ENCODE measurements around the gene SLC2A14. TPM values are rescaled to one million over a fixed set of nuclear protein-coding genes. Genes with fewer than 3 reads are reported as not detected.
"Not testable (repeated sequence)": the region's sequence is repeated elsewhere in the genome, so short reads cannot be mapped to it uniquely, and the experiment has no call there.

Gene SLC2A14
- total RNA-seq, 2 donors from 2014 or later, result 3.6 to 8.6 TPM

- H3K27me3 ChIP-seq, result no peaks in the 10 kb centered on the region
- ATAC-seq (no peak), DNase-seq (no peak)
- no peaks in the 10 kb centered on the region for H3K9me3 ChIP-seq
- H3K27ac ChIP-seq, result no peak overlapping the region
- TF ChIP-seq, protein P1, sequence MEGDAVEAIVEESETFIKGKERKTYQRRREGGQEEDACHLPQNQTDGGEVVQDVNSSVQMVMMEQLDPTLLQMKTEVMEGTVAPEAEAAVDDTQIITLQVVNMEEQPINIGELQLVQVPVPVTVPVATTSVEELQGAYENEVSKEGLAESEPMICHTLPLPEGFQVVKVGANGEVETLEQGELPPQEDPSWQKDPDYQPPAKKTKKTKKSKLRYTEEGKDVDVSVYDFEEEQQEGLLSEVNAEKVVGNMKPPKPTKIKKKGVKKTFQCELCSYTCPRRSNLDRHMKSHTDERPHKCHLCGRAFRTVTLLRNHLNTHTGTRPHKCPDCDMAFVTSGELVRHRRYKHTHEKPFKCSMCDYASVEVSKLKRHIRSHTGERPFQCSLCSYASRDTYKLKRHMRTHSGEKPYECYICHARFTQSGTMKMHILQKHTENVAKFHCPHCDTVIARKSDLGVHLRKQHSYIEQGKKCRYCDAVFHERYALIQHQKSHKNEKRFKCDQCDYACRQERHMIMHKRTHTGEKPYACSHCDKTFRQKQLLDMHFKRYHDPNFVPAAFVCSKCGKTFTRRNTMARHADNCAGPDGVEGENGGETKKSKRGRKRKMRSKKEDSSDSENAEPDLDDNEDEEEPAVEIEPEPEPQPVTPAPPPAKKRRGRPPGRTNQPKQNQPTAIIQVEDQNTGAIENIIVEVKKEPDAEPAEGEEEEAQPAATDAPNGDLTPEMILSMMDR (IDR thresholded peaks at IDR 0.05), result no peak
- TF ChIP-seq POLR2A (IDR thresholded peaks at IDR 0.05), result no peak
- intact Hi-C loops (cut with DNase I), result loop anchor here (5.0 kb wide), 1 partner anchor 138 kb away; no protein-coding TSS in a partner anchor
- H3K4me3 ChIP-seq, result no peak overlapping the region
- H3K4me1 ChIP-seq, result no peaks in the 10 kb centered on the region
- WGBS, 2 donors, result 36 to 38% methylated on average over 2 of the region's 2 CpGs
- no peaks in the 10 kb centered on the region for H3K36me3 ChIP-seq (replicated peaks in 1 of 2; ENCODE audit: insufficient read depth in 1 of 2, low read depth in 2 of 2)
These were observed 13.2 kb downstream of the SLC2A14 start for GRCh38 chr12:7859552-7859951.

GRCh38 chr12:7857971-7858370, 14.7 kb downstream of the SLC2A14 start:
- TF ChIP-seq POLR2A (IDR thresholded peaks at IDR 0.05), result no peak
- TF ChIP-seq, protein P1 (IDR thresholded peaks at IDR 0.05), result no peak
- Histone ChIP-seq H3K27me3 (no peaks in the 10 kb centered on the region), H3K4me3 (no peak overlapping the region), H3K36me3 (replicated peaks in 1 of 2; ENCODE audit: insufficient read depth in 1 of 2, low read depth in 2 of 2) (no peaks in the 10 kb centered on the region), H3K4me1 (no peaks in the 10 kb centered on the region), H3K9me3 (no peaks in the 10 kb centered on the region), H3K27ac (no peak overlapping the region)
- intact Hi-C loops (cut with DNase I), result loop anchor here (5.0 kb wide), 1 partner anchor 139 kb away; no protein-coding TSS in a partner anchor
- 81 to 89% methylated on average over 3 of the region's 3 CpGs for WGBS, 2 donors
- ATAC-seq (no peak), DNase-seq (no peak)

DNA sequence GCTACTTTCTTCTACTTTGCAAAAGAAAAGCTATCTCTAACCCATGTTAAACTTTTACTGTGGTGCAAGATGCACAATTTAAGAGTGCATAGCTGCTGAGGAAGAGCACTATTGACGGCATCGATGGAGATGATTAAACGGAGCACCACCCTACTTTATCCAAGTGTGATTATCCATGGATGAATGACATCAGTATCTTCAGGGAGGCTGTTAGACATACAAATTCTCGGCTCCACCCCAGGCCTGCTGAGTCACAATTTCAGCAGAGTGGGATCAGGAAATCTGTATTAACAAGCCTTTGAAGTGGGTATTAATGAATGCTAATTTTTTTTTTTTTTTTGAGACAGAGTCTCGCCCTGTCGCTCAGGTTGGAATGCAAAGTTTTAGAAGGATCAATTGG, 16.2 kb downstream of the SLC2A14 start:
- no peaks in the 10 kb centered on the region for H3K27me3 ChIP-seq
- no peaks in the 10 kb centered on the region for H3K9me3 ChIP-seq
- no peaks in the 10 kb centered on the region for H3K4me1 ChIP-seq
- TF ChIP-seq POLR2A (IDR thresholded peaks at IDR 0.05), result no peak
- TF ChIP-seq, protein P1 (IDR thresholded peaks at IDR 0.05), result no peak
- ATAC-seq (no peak), DNase-seq (no peak)
- WGBS, 2 donors, result 79 to 88% methylated on average over 6 of the region's 6 CpGs
- H3K4me3 ChIP-seq, result no peak overlapping the region
- intact Hi-C loops (cut with DNase I), result loop anchor here (5.0 kb wide), 1 partner anchor 141 kb away; no protein-coding TSS in a partner anchor
- no peaks in the 10 kb centered on the region for H3K36me3 ChIP-seq (replicated peaks in 1 of 2; ENCODE audit: insufficient read depth in 1 of 2, low read depth in 2 of 2)
- H3K27ac ChIP-seq, result no peak overlapping the region

DNA sequence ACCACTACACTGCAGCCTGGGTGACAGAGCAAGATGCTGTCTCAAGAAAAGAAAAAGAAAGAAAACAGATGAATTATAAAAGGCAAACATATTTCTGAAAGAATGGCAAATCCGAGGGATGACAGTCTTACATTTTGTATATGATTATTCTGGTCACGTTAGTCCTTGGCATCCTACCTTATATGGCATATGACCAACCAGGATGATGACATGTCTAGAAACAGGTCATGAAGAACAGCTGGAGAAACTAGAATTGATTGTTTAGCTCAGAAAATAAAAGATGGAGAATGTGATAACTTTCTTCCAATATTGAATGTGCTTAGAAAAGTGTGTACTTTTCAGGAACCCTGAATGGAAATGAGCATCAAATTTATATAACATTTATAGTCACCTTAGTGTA, 19.2 kb downstream of the SLC2A14 start:
- H3K4me3 ChIP-seq, result no peak overlapping the region
- H3K27ac ChIP-seq, result no peak overlapping the region
- DNase-seq (no peak), ATAC-seq (no peak)
- no peak for TF ChIP-seq POLR2A (IDR thresholded peaks at IDR 0.05)
- TF ChIP-seq, protein P1 (IDR thresholded peaks at IDR 0.05), result no peak
- no peaks in the 10 kb centered on the region for H3K36me3 ChIP-seq (replicated peaks in 1 of 2; ENCODE audit: insufficient read depth in 1 of 2, low read depth in 2 of 2)
- 76 to 79% methylated on average over 2 of the region's 2 CpGs for WGBS, 2 donors
- no peaks in the 10 kb centered on the region for H3K9me3 ChIP-seq
- H3K4me1 ChIP-seq, result no peaks in the 10 kb centered on the region
- intact Hi-C loops (cut with DNase I), result no loop called here
- H3K27me3 ChIP-seq, result no peaks in the 10 kb centered on the region

DNA sequence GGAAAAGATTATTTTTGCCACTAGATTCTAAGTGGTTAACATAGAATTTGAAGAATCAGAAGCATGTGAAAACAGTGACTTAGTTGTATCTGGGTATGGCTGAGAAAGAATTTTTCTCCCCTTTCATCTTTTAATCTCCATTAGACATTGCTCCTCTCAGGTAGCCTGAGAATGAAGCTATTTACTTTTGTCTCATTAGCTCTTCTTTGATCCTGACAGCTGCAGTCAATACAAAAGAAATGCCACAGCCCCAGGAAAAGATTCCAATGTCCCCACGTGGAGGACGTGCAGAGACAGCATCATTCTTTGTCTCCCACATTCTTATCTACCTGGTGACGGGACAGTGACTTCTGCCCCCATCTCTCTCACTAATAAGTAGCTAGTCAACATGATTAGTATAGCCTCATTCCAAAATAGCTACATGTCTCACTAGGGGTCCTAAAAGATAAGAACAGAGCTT, 21.1 kb downstream of the SLC2A14 start:
- H3K9me3 ChIP-seq; H3K36me3 ChIP-seq (replicated peaks in 1 of 2; ENCODE audit: insufficient read depth in 1 of 2, low read depth in 2 of 2); intact Hi-C loops (cut with DNase I); H3K27ac ChIP-seq; H3K4me1 ChIP-seq; DNase-seq; ATAC-seq; H3K4me3 ChIP-seq; H3K27me3 ChIP-seq: not testable (repeated sequence)
- WGBS, 2 donors, result 63 to 65% methylated on average over 3 of the region's 3 CpGs

- intact Hi-C loops (cut with DNase I); H3K27me3 ChIP-seq; DNase-seq; H3K36me3 ChIP-seq (replicated peaks in 1 of 2; ENCODE audit: insufficient read depth in 1 of 2, low read depth in 2 of 2); ATAC-seq; H3K9me3 ChIP-seq; H3K4me3 ChIP-seq; H3K4me1 ChIP-seq; H3K27ac ChIP-seq: not testable (repeated sequence)
- WGBS, 2 donors, result 91 to 94% methylated on average over 5 of the region's 5 CpGs
These were observed 22.6 kb downstream of the SLC2A14 start for GRCh38 chr12:7850099-7850498.

DNA sequence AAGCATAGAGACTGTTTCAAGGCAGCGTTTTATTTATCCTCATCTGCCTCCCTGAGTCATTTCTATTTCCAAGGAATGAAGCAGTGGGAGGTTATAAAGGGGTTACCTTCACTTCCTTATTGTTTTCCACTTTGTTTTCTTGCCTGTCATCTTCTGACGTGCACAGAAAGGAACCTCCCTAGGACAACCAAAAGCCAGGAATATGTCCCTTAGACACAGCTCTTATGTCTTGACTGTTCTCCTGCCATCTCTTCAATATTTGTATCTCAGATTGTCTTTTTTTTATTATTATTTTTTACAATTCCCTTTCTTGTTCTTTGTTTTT, 24.7 kb downstream of the SLC2A14 start:
- H3K27ac ChIP-seq; H3K4me1 ChIP-seq; DNase-seq; H3K36me3 ChIP-seq (replicated peaks in 1 of 2; ENCODE audit: insufficient read depth in 1 of 2, low read depth in 2 of 2); H3K4me3 ChIP-seq; ATAC-seq; intact Hi-C loops (cut with DNase I); H3K9me3 ChIP-seq; H3K27me3 ChIP-seq: not testable (repeated sequence)
- WGBS, 2 donors, result 51 to 54% methylated on average over 2 of the region's 2 CpGs

DNA sequence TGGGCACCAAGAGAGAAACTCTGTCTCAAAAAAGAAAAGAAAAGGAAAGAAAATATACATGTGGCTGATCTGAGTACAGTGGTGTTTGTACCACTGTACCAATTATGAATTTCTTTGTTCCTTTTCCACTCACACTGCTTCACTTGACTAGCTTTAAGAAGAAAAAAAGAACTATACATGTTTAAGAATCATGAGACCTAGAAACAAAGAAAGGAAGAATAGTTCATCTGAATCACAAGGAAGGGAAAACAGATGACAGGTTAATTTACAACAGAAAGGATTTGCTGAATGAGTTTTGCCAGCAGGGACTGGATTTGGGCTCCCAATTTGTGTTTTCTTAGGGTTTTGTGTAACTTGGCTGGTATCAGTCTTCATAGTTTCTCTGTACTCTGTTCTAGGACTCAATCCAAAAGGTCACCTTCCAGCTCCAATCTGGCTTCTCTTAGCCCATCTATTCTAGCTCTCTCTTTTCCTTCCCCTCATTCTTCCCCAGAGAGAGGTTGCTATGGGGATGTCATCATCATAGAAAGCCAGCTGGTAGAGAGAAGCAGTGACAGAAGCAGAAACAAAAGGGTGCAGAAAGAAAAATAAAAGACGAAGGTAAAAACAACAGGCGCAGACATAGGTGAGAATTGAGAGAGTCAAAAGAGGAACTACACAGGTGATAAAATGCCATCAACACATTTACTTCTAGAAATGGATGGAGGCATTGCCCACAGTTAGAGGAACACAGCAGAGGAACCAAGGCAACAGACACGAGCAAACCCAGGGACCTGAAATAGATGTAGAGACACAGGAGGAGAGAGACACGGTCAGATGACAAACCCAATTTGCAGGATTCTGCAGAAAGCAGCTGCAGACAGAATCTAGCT, 25.3 kb downstream of the SLC2A14 start:
- H3K4me3 ChIP-seq; intact Hi-C loops (cut with DNase I); H3K27ac ChIP-seq; H3K9me3 ChIP-seq; H3K4me1 ChIP-seq; ATAC-seq; DNase-seq; H3K36me3 ChIP-seq (replicated peaks in 1 of 2; ENCODE audit: insufficient read depth in 1 of 2, low read depth in 2 of 2); H3K27me3 ChIP-seq: not testable (repeated sequence)
- whole genome bisulfite sequencing, 2 donors, result 62 to 65% methylated on average over 3 of the region's 4 CpGs

Data from body of pancreas (tissue), 4 donors.